ENCODE measurements around the gene NXPE1.
"Not testable (repeated sequence)": the region's sequence is repeated elsewhere in the genome, so short reads cannot be mapped to it uniquely, and the experiment has no call there.

DNA sequence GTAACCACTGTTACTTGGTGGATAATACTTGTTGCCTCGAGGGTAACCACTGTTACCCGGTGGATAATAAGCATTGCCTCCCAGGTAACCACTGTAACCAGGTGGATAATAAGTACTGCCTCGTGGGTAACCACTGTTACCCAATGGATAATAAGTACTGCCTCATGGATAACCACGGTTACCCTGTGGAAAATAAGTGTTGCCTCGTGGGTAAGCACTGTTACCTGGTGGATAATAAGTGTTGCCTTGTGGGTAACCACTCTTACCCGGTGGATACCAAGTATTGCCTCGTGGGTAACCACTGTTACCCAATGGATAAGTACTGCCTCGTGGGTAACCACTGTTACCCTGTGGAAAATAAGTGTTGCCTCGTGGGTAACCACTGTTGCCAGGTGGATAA, 48.9 kb upstream of the NXPE1 start:
- not testable (repeated sequence) for TF ChIP-seq EZH2 (IDR thresholded peaks at IDR 0.05; ENCODE audit: insufficient read depth, low read length)
- TF ChIP-seq, protein P1, sequence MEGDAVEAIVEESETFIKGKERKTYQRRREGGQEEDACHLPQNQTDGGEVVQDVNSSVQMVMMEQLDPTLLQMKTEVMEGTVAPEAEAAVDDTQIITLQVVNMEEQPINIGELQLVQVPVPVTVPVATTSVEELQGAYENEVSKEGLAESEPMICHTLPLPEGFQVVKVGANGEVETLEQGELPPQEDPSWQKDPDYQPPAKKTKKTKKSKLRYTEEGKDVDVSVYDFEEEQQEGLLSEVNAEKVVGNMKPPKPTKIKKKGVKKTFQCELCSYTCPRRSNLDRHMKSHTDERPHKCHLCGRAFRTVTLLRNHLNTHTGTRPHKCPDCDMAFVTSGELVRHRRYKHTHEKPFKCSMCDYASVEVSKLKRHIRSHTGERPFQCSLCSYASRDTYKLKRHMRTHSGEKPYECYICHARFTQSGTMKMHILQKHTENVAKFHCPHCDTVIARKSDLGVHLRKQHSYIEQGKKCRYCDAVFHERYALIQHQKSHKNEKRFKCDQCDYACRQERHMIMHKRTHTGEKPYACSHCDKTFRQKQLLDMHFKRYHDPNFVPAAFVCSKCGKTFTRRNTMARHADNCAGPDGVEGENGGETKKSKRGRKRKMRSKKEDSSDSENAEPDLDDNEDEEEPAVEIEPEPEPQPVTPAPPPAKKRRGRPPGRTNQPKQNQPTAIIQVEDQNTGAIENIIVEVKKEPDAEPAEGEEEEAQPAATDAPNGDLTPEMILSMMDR (IDR thresholded peaks at IDR 0.05; ENCODE audit: insufficient read depth, low read depth, low read length) = not testable (repeated sequence)

Measured in astrocyte (in vitro differentiated cells and primary cell).